Transverse colon (tissue), 4 donors: ENCODE measurements around the gene TULP1. TPM values are rescaled to one million over a fixed set of nuclear protein-coding genes. Genes with fewer than 3 reads are reported as not detected.

Experiments used
- DNase-seq: peaks from one replicate; pipeline ENCODE4 v3.0.0-alpha.2; 2019
- H3K27ac ChIP-seq, 4 donors: fragments of 200-600 bp; sonication (generic); 2 replicates each; pipeline ENCODE4 v1.5.1; 2016 to 2018; ENCODE audit warnings: inconsistent platforms in 4 of 4
- H3K27me3 ChIP-seq: fragments of 200-600 bp; sonication (generic); 2 replicates; pipeline ENCODE4 v1.5.1; 2017; ENCODE audit warnings: inconsistent platforms
- H3K36me3 ChIP-seq, 4 donors: fragments of 200-600 bp; sonication (generic); 2 replicates each; pipeline ENCODE4 v1.5.1; 2017 to 2019; ENCODE audit warnings: inconsistent platforms in 4 of 4
- H3K4me1 ChIP-seq, 4 donors: fragments of 200-600 bp; sonication (generic); 2 replicates each; pipeline ENCODE4 v1.5.1; 2017 to 2020; ENCODE audit warnings: inconsistent platforms in 4 of 4
- H3K4me3 ChIP-seq, 4 donors: fragments of 200-600 bp; sonication (generic); 1 replicate in 1 of 4; 2 replicates in 3 of 4; pipeline versions ENCODE4 v1.5.1 to v1.6.1; 2017 to 2019; ENCODE audit warnings: inconsistent platforms in 4 of 4
- H3K9me3 ChIP-seq, 2 donors: fragments of 200-600 bp; sonication (generic); 2 replicates each; pipeline ENCODE4 v1.5.1; 2017 to 2019; ENCODE audit warnings: inconsistent platforms in 2 of 2
- CTCF ChIP-seq, 5 experiments: fragments of 200-600 bp in 3 of 5; fragments of 450-650 bp in 2 of 5; sonication (generic) in 3 of 5; IDR thresholded peaks; 1 replicate in 2 of 5; 2 replicates in 3 of 5; pipeline ENCODE4 v1.5.1; 2016 to 2017; ENCODE audit warnings: antibody characterized with exemption in 5 of 5, inconsistent platforms in 3 of 5, mild to moderate bottlenecking in 2 of 5, moderate library complexity in 1 of 5
- EP300 ChIP-seq: sonication (generic); formaldehyde crosslinking; IDR thresholded peaks from one replicate; pipeline ENCODE4 v1.6.1; 2017; ENCODE audit warnings: antibody characterized with exemption, low read depth
- POLR2A ChIP-seq: fragments of 450-650 bp; IDR thresholded peaks from one replicate; pipeline ENCODE4 v1.6.1; 2016; ENCODE audit warnings: antibody characterized with exemption, mild to moderate bottlenecking, moderate library complexity
- POLR2AphosphoS5 ChIP-seq, 3 donors: sonication (generic); formaldehyde crosslinking; IDR thresholded peaks; one replicate each; pipeline ENCODE4 v1.6.1; 2016; ENCODE audit warnings: antibody characterized with exemption in 3 of 3
- WGBS, 2 donors: methylation state at CpG; one replicate each; pipeline ENCODE4 v1.1.5; 2018; ENCODE audit warnings: low coverage in 1 of 2; 5-methylcytosine and 5-hydroxymethylcytosine counted together
- in situ Hi-C, 4 donors: fragments of 200-750 bp; cut with MboI; loops; one replicate each; pipeline versions ENCODE4 v1.15.0 to v1.15.1; 2017; ENCODE audit warnings: low sequenced_read_pairs in 3 of 4, low pct_ligation_motif_present in 1 of 4, low pct_unique_long_range_greater_than_20kb in 1 of 4
- intact Hi-C: fragments of 100-400 bp; cut with DNase I; formaldehyde crosslinking; loops from one replicate; pipeline ENCODE4 v1.15.1; 2023; ENCODE audit warnings: low total_unique reads
- total RNA-seq, 4 donors: library from RNA; depleted of rRNA; stranded (reverse); fragments of >200 nt; gene quantifications; one replicate each; pipeline ENCODE4 v1.1.0, GENCODE V29; 2016

Gene TULP1
- total RNA-seq, 4 donors from 2014 or later: not detected

GRCh38 chr6:35496841-35497570 lies 15.7 kb downstream of the TULP1 start, which contains the start of gene TEAD3:
TEAD3 (minus strand) TSS chr6:35497079.
- peaks cover 9 to 47% (median 41%) of the 10 kb centered on the region in 4 donors for H3K4me1 ChIP-seq
- no peak for TF ChIP-seq EP300
- TF ChIP-seq POLR2AphosphoS5 (IDR thresholded peaks at IDR 0.05): peak in 2 of 3 donors; percentile 5 to 11
- peak in 2 of 5 experiments; percentile 15 to 22 for TF ChIP-seq CTCF (IDR thresholded peaks at IDR 0.05)
- TF ChIP-seq POLR2A: no peak
- intact Hi-C loops: loop anchor here (1.0 kb wide), 1 partner anchor 155 kb away; the partner anchor contains the start of gene PPARD
- no peaks in the 10 kb centered on the region for H3K9me3 ChIP-seq
- DNase-seq: peak; percentile 74
- 1% methylated on average over 25 of the region's 98 CpGs; no CpG with 5 or more reads in 1 of the 2 donors for WGBS, 2 donors
- H3K4me3 ChIP-seq: peak within 1 kb of the TSS; percentile 64 to 98 (median 94)
- in situ Hi-C loops: no loop called here
- no peaks in the 10 kb centered on the region for H3K36me3 ChIP-seq
- peak within 1 kb of the TSS; percentile 94 to 99 (median 98) for H3K27ac ChIP-seq
- H3K27me3 ChIP-seq: peaks cover 11% of the 10 kb centered on the region

- 12% methylated on average over 25 of the region's 63 CpGs; no CpG with 5 or more reads in 1 of the 2 donors for WGBS, 2 donors
- intact Hi-C loops: no loop called here
- TF ChIP-seq EP300 (no peak), POLR2A (peak; percentile 43), CTCF (IDR thresholded peaks at IDR 0.05) (no peak), POLR2AphosphoS5 (IDR thresholded peaks at IDR 0.05) (peak in 2 of 3 donors; percentile 30 to 31)
- in situ Hi-C loops: no loop called here
- Histone ChIP-seq H3K36me3 (no peaks in the 10 kb centered on the region), H3K4me3 (peak overlapping the region; percentile 64 to 98 (median 94)), H3K27ac (peak overlapping the region; percentile 94 to 99 (median 98)), H3K4me1 (peaks cover 16 to 54% (median 47%) of the 10 kb centered on the region in 4 donors), H3K9me3 (no peaks in the 10 kb centered on the region), H3K27me3 (peaks cover 11% of the 10 kb centered on the region)
- DNase-seq: peak; percentile 58
Observed at GRCh38 chr6:35496036-35496840, 16.5 kb downstream of the TULP1 start.

- no peak for TF ChIP-seq EP300
- TF ChIP-seq POLR2AphosphoS5 (IDR thresholded peaks at IDR 0.05): peak in 2 of 3 donors; percentile 41 to 53
- no peak for TF ChIP-seq POLR2A
- Histone ChIP-seq H3K4me3 (peak overlapping the region; percentile 64 to 98 (median 94)), H3K27ac (peak overlapping the region; percentile 94 to 99 (median 98)), H3K4me1 (peaks cover 22 to 62% (median 53%) of the 10 kb centered on the region in 4 donors), H3K9me3 (no peaks in the 10 kb centered on the region), H3K36me3 (no peaks in the 10 kb centered on the region), H3K27me3 (peaks cover 11% of the 10 kb centered on the region)
- DNase-seq: no peak
- 60 to 64% methylated on average over 1 to 9 of the region's 9 CpGs for WGBS, 2 donors
- intact Hi-C loops (no loop called here), in situ Hi-C loops (no loop called here)
Observed at GRCh38 chr6:35495258-35496035, 17.2 kb downstream of the TULP1 start.

- Histone ChIP-seq H3K36me3 (no peaks in the 10 kb centered on the region), H3K9me3 (no peaks in the 10 kb centered on the region), H3K27ac (peak overlapping the region; percentile 94 to 99 (median 98)), H3K4me1 (peaks cover 26 to 75% (median 66%) of the 10 kb centered on the region in 4 donors), H3K27me3 (peaks cover 11% of the 10 kb centered on the region), H3K4me3 (peak overlapping the region in 3 of 4 donors; percentile 6 to 95 (median 12))
- 10% methylated on average over 4 of the region's 4 CpGs; no CpG with 5 or more reads in 1 of the 2 donors for WGBS, 2 donors
- TF ChIP-seq EP300: no peak
- intact Hi-C loops (no loop called here), in situ Hi-C loops (no loop called here)
- no peak for DNase-seq
Observed at GRCh38 chr6:35494161-35494563, 18.5 kb downstream of the TULP1 start.
